ENCODE results near the gene DCK. TPM values are rescaled to one million over a fixed set of nuclear protein-coding genes. Genes with fewer than 3 reads are reported as not detected.

The DCK gene
- total RNA-seq, result 140 TPM

- FAIRE-seq (no peak), DNase-seq (ENCODE audit: low spot score in 2 of 2) (peak; percentile 92 to 94)
Measured at GRCh38 chr4:70993181-70994068, at the start of gene DCK. Gene DCK (plus strand): TSS chr4:70993649. CDS start chr4:70993836, 187 bp downstream.

- no peak for DNase-seq (ENCODE audit: low spot score in 2 of 2)
- FAIRE-seq, result no peak
Measured at GRCh38 chr4:70945046-70945445, 48.4 kb upstream of the DCK start.

GRCh38 chr4:70945452-70946055 lies 47.9 kb upstream of the DCK start:
- FAIRE-seq (no peak), DNase-seq (ENCODE audit: low spot score in 2 of 2) (no peak)

- DNase-seq (ENCODE audit: low spot score in 2 of 2) (no peak), FAIRE-seq (no peak)
Measured at GRCh38 chr4:70946939-70947338, 46.5 kb upstream of the DCK start.

GRCh38 chr4:70948665-70949260 lies 44.7 kb upstream of the DCK start:
- FAIRE-seq, result no peak
- DNase-seq (ENCODE audit: low spot score in 2 of 2), result no peak

GRCh38 chr4:70954032-70954431 lies 39.4 kb upstream of the DCK start:
- DNase-seq (ENCODE audit: low spot score in 2 of 2) (no peak), FAIRE-seq (no peak)

- no peak for FAIRE-seq
- DNase-seq (ENCODE audit: low spot score in 2 of 2), result no peak
Measured at GRCh38 chr4:70956549-70957210, 36.8 kb upstream of the DCK start.

GRCh38 chr4:70958681-70959080 lies 34.8 kb upstream of the DCK start:
- FAIRE-seq, result no peak
- no peak for DNase-seq (ENCODE audit: low spot score in 2 of 2)

- no peak for FAIRE-seq
Measured at GRCh38 chr4:70969076-70969475, 24.4 kb upstream of the DCK start.

GRCh38 chr4:70976252-70976651 lies 17.2 kb upstream of the DCK start:
- no peak for DNase-seq (ENCODE audit: low spot score in 2 of 2)
- FAIRE-seq, result no peak

More at GRCh38 chr4:70969076-70969475, 24.4 kb upstream of the DCK start:
- no peak for DNase-seq (ENCODE audit: low spot score in 2 of 2)

- FAIRE-seq, result no peak
- DNase-seq (ENCODE audit: low spot score in 2 of 2), result no peak
Measured at GRCh38 chr4:70979445-70980008, 13.9 kb upstream of the DCK start.

GRCh38 chr4:70980196-70980595 lies 13.3 kb upstream of the DCK start:
- no peak for FAIRE-seq
- no peak for DNase-seq (ENCODE audit: low spot score in 2 of 2)

- FAIRE-seq, result no peak
Measured at GRCh38 chr4:70984106-70984505, 9.3 kb upstream of the DCK start.

GRCh38 chr4:70984589-70984988 lies 8.9 kb upstream of the DCK start:
- no peak for FAIRE-seq
- no peak for DNase-seq (ENCODE audit: low spot score in 2 of 2)

More at GRCh38 chr4:70984106-70984505, 9.3 kb upstream of the DCK start:
- no peak for DNase-seq (ENCODE audit: low spot score in 2 of 2)

GRCh38 chr4:70991596-70991995 lies 1.9 kb upstream of the DCK start:
- DNase-seq (ENCODE audit: low spot score in 2 of 2) (no peak), FAIRE-seq (no peak)

- FAIRE-seq (no peak), DNase-seq (ENCODE audit: low spot score in 2 of 2) (no peak)
Measured at GRCh38 chr4:70992391-70992881, 1.0 kb upstream of the DCK start.

- FAIRE-seq, result no peak
Measured at GRCh38 chr4:70994069-70994366, 569 bp downstream of the DCK start.

GRCh38 chr4:70994387-70995099 lies 1.1 kb downstream of the DCK start:
- no peak for FAIRE-seq
- DNase-seq (ENCODE audit: low spot score in 2 of 2), result no peak

More at GRCh38 chr4:70994069-70994366, 569 bp downstream of the DCK start:
- DNase-seq (ENCODE audit: low spot score in 2 of 2), result no peak

GRCh38 chr4:70996018-70996360 lies 2.5 kb downstream of the DCK start:
- DNase-seq (ENCODE audit: low spot score in 2 of 2), result no peak
- FAIRE-seq, result no peak

GRCh38 chr4:70997036-70997435 lies 3.6 kb downstream of the DCK start:
- DNase-seq (ENCODE audit: low spot score in 2 of 2), result no peak
- FAIRE-seq, result no peak
